ENCODE results near the gene APBB2.

DNA sequence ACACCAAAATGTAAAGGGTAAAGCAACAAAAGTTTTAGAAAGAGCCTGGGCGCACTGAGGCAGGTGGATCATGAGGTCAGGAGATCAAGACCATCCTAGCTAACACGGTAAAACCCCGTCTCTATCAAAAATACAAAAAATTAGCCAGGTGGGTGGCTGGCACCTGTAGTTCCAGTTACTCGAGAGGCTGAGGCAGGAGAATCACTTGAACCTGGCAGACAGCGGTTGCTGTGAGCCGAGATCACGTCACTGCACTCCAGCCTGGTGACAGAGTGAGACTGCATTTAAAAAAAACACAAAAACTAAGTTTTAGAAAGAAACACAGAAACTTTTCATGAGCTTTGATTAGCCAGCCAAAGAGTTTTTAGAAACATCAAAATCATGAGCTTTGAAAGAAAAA lies 76.5 kb downstream of the APBB2 start:
- TF ChIP-seq FOXP2 (optimal IDR thresholded peaks at IDR 0.05; ENCODE audit: control extremely low read depth, extremely low read length, insufficient read depth) (no peak), EZH2 (IDR thresholded peaks at IDR 0.05) (no peak), POLR2AphosphoS5 (IDR thresholded peaks at IDR 0.05; ENCODE audit: borderline replicate concordance, low read depth, low read length) (no peak)
